GM19463 (cell line): ENCODE results near the gene TMEM45A.
"Not testable (repeated sequence)": the region's sequence is repeated elsewhere in the genome, so short reads cannot be mapped to it uniquely, and the experiment has no call there.

Experiments
- ATAC-seq: cut with Tn5 transposase; IDR thresholded peaks from one replicate; pipeline ENCODE4 v1.9.1; 2021; ENCODE audit warnings: mild to moderate bottlenecking, moderate library complexity; ENCODE audit not compliant: unreplicated experiment

The TMEM45A gene

GRCh38 chr3:100563652-100564211 lies 71.3 kb downstream of the TMEM45A start:
- no peak for ATAC-seq

- no peak for ATAC-seq
These were observed 78.4 kb downstream of the TMEM45A start for GRCh38 chr3:100570811-100571210.

- no peak for ATAC-seq
These were observed 82.1 kb downstream of the TMEM45A start for GRCh38 chr3:100574536-100574935.

GRCh38 chr3:100575704-100576103 lies 83.3 kb downstream of the TMEM45A start:
- no peak for ATAC-seq

GRCh38 chr3:100577382-100578008 lies 85.1 kb downstream of the TMEM45A start:
- ATAC-seq: no peak

- ATAC-seq: no peak
These were observed 86.2 kb downstream of the TMEM45A start for GRCh38 chr3:100578646-100579045.

- ATAC-seq: no peak
These were observed 87.7 kb downstream of the TMEM45A start for GRCh38 chr3:100580147-100580546.

- no peak for ATAC-seq
These were observed 89.2 kb downstream of the TMEM45A start for GRCh38 chr3:100581650-100582049.

GRCh38 chr3:100582157-100582556 lies 89.7 kb downstream of the TMEM45A start:
- ATAC-seq: not testable (repeated sequence)

GRCh38 chr3:100584101-100584660 lies 91.8 kb downstream of the TMEM45A start:
- no peak for ATAC-seq

- ATAC-seq: no peak
These were observed 94.4 kb downstream of the TMEM45A start for GRCh38 chr3:100586832-100587231.

- ATAC-seq: no peak
These were observed 95.8 kb downstream of the TMEM45A start for GRCh38 chr3:100588251-100588650.

- peak; percentile 76 for ATAC-seq
These were observed 97.9 kb downstream of the TMEM45A start for GRCh38 chr3:100590114-100590839.

GRCh38 chr3:100590840-100591147 lies 98.4 kb downstream of the TMEM45A start:
- ATAC-seq: no peak

- no peak for ATAC-seq
These were observed 99.0 kb downstream of the TMEM45A start for GRCh38 chr3:100591411-100591810.

GRCh38 chr3:100600181-100601042 lies 108.0 kb downstream of the TMEM45A start:
- peak; percentile 51 for ATAC-seq

- peak; percentile 26 for ATAC-seq
These were observed 110.4 kb downstream of the TMEM45A start for GRCh38 chr3:100602506-100603444.

- ATAC-seq: peak; percentile 27
These were observed 111.0 kb downstream of the TMEM45A start for GRCh38 chr3:100603469-100603868.

- ATAC-seq: no peak
These were observed 112.9 kb downstream of the TMEM45A start for GRCh38 chr3:100605358-100605757.

GRCh38 chr3:100606894-100607512 lies 114.6 kb downstream of the TMEM45A start:
- ATAC-seq: peak; percentile 68
